ENCODE measurements around the gene GMDS. TPM values are rescaled to one million over a fixed set of nuclear protein-coding genes. Genes with fewer than 3 reads are reported as not detected.

Gene GMDS
- total RNA-seq, 1 donor from 2014 or later: 7.2 TPM

- H3K27me3 ChIP-seq (ENCODE audit: low read depth): no peaks in the 10 kb centered on the region
- no peak overlapping the region for H3K4me3 ChIP-seq
- no peak for TF ChIP-seq CTCF (IDR thresholded peaks at IDR 0.05; ENCODE audit: borderline replicate concordance)
- no peaks in the 10 kb centered on the region for H3K9me3 ChIP-seq (replicated peaks)
- intact Hi-C loops (cut with micrococcal nuclease): no loop called here
- H3K36me3 ChIP-seq: no peaks in the 10 kb centered on the region
- DNase-seq: no peak
- no peak overlapping the region for H3K27ac ChIP-seq (replicated peaks)
- no peaks in the 10 kb centered on the region for H3K4me1 ChIP-seq
Measured at GRCh38 chr6:1942834-1943233, 302.6 kb downstream of the GMDS start.

GRCh38 chr6:1941534-1941933, 303.9 kb downstream of the GMDS start:
- DNase-seq: no peak
- H3K27me3 ChIP-seq (ENCODE audit: low read depth): no peaks in the 10 kb centered on the region
- no peaks in the 10 kb centered on the region for H3K36me3 ChIP-seq
- H3K4me3 ChIP-seq: no peak overlapping the region
- TF ChIP-seq CTCF (IDR thresholded peaks at IDR 0.05; ENCODE audit: borderline replicate concordance): no peak
- no peaks in the 10 kb centered on the region for H3K9me3 ChIP-seq (replicated peaks)
- H3K27ac ChIP-seq (replicated peaks): no peak overlapping the region
- intact Hi-C loops (cut with micrococcal nuclease): no loop called here
- H3K4me1 ChIP-seq: no peaks in the 10 kb centered on the region

- no peaks in the 10 kb centered on the region for H3K4me1 ChIP-seq
- no peak for DNase-seq
- no peak for TF ChIP-seq CTCF (IDR thresholded peaks at IDR 0.05; ENCODE audit: borderline replicate concordance)
- H3K9me3 ChIP-seq (replicated peaks): no peaks in the 10 kb centered on the region
- no peak overlapping the region for H3K27ac ChIP-seq (replicated peaks)
- no peak overlapping the region for H3K4me3 ChIP-seq
- H3K27me3 ChIP-seq (ENCODE audit: low read depth): no peaks in the 10 kb centered on the region
- no peaks in the 10 kb centered on the region for H3K36me3 ChIP-seq
- intact Hi-C loops (cut with micrococcal nuclease): no loop called here
Measured at GRCh38 chr6:1940381-1940780, 305.0 kb downstream of the GMDS start.

GRCh38 chr6:1933292-1933691, 312.1 kb downstream of the GMDS start:
- TF ChIP-seq CTCF (IDR thresholded peaks at IDR 0.05; ENCODE audit: borderline replicate concordance): no peak
- Histone ChIP-seq H3K27me3 (ENCODE audit: low read depth) (no peaks in the 10 kb centered on the region), H3K36me3 (peaks cover 5% of the 10 kb centered on the region), H3K4me1 (no peaks in the 10 kb centered on the region), H3K4me3 (no peak overlapping the region), H3K9me3 (replicated peaks) (peaks cover 18% of the 10 kb centered on the region), H3K27ac (replicated peaks) (no peak overlapping the region)
- intact Hi-C loops (cut with micrococcal nuclease): no loop called here
- no peak for DNase-seq

GRCh38 chr6:1931817-1932216, 313.6 kb downstream of the GMDS start:
- DNase-seq: no peak
- no peak overlapping the region for H3K27ac ChIP-seq (replicated peaks)
- no peaks in the 10 kb centered on the region for H3K27me3 ChIP-seq (ENCODE audit: low read depth)
- peaks cover 18% of the 10 kb centered on the region for H3K9me3 ChIP-seq (replicated peaks)
- H3K4me1 ChIP-seq: no peaks in the 10 kb centered on the region
- intact Hi-C loops (cut with micrococcal nuclease): no loop called here
- no peak overlapping the region for H3K4me3 ChIP-seq
- peaks cover 5% of the 10 kb centered on the region for H3K36me3 ChIP-seq
- TF ChIP-seq CTCF (IDR thresholded peaks at IDR 0.05; ENCODE audit: borderline replicate concordance): no peak

- Histone ChIP-seq H3K36me3 (peaks cover 5% of the 10 kb centered on the region), H3K4me1 (no peaks in the 10 kb centered on the region), H3K9me3 (replicated peaks) (peaks cover 18% of the 10 kb centered on the region), H3K27me3 (ENCODE audit: low read depth) (no peaks in the 10 kb centered on the region), H3K4me3 (no peak overlapping the region), H3K27ac (replicated peaks) (no peak overlapping the region)
- TF ChIP-seq CTCF (IDR thresholded peaks at IDR 0.05; ENCODE audit: borderline replicate concordance): no peak
- no peak for DNase-seq
- intact Hi-C loops (cut with micrococcal nuclease): no loop called here
Measured at GRCh38 chr6:1930356-1930755, 315.0 kb downstream of the GMDS start.

Data from left ventricle myocardium inferior (tissue), 1 donor.